WTC11 (cell line): ENCODE results near the gene TRIOBP. TPM values are rescaled to one million over a fixed set of nuclear protein-coding genes. Genes with fewer than 3 reads are reported as not detected.

Experiments
- ATAC-seq: fragments of 200-7000 bp; cut with Tn5 transposase; 2 replicates; pipeline ENCODE4 v1.10.0; 2021; ENCODE audit warnings: mild to moderate bottlenecking, moderate library complexity
- CTCF ChIA-PET: fragments of 300-600 bp; sonication (Branson Sonifier 250); formaldehyde crosslinking; loops from one replicate; lab custom pipeline; 2021; ENCODE audit warnings: antibody characterized with exemption; lab: Charles Lee
- POLR2A ChIA-PET: fragments of 350-600 bp; sonication (Branson Sonifier 250); formaldehyde crosslinking; loops from one replicate; lab custom pipeline; 2021; ENCODE audit warnings: antibody characterized with exemption; lab: Charles Lee
- DNase-seq: peaks from one replicate; pipeline ENCODE4 v3.0.0; 2021; ENCODE audit warnings: low spot score
- H3K27ac Mint-ChIP-seq: 2 replicates; pipeline ENCODE4 v1.8.0; 2021; ENCODE audit warnings: mixed read lengths
- H3K27me3 Mint-ChIP-seq: 2 replicates; pipeline ENCODE4 v1.8.0; 2021; ENCODE audit warnings: low read depth, mild to moderate bottlenecking, moderate library complexity, mixed read lengths
- H3K36me3 Mint-ChIP-seq: 2 replicates; pipeline ENCODE4 v1.8.0; 2021; ENCODE audit warnings: mixed read lengths
- H3K4me1 Mint-ChIP-seq: 2 replicates; pipeline ENCODE4 v1.8.0; 2022; ENCODE audit warnings: mixed read lengths
- H3K4me3 Mint-ChIP-seq: 2 replicates; pipeline ENCODE4 v1.8.0; 2021; ENCODE audit warnings: mild to moderate bottlenecking, moderate library complexity, mixed read lengths
- H3K9me3 Mint-ChIP-seq: 2 replicates; pipeline ENCODE4 v1.8.0; 2021; ENCODE audit warnings: mixed read lengths
- AR ChIP-seq: fragments of 250-450 bp; sonication (Bioruptor Pico); IDR thresholded peaks from 2 replicates; pipeline ENCODE4 v1.9.0; 2021; ENCODE audit warnings: mild to moderate bottlenecking
- ATF1 ChIP-seq: sonication (generic); formaldehyde crosslinking; IDR thresholded peaks from 2 replicates; pipeline ENCODE4 v1.8.1; 2023; ENCODE audit warnings: mild to moderate bottlenecking, moderate library complexity, missing genetic modification reagents
- CBFB ChIP-seq: sonication (generic); formaldehyde crosslinking; IDR thresholded peaks from 2 replicates; pipeline ENCODE4 v1.8.1; 2022; ENCODE audit warnings: mild to moderate bottlenecking, low read depth, missing genetic modification reagents
- E2F5 ChIP-seq: sonication (generic); formaldehyde crosslinking; IDR thresholded peaks from 2 replicates; pipeline ENCODE4 v1.8.1; 2022; ENCODE audit warnings: mild to moderate bottlenecking, moderate library complexity, missing genetic modification reagents
- ESRRA ChIP-seq: sonication (generic); formaldehyde crosslinking; IDR thresholded peaks from 2 replicates; pipeline ENCODE4 v1.8.1; 2022; ENCODE audit warnings: mild to moderate bottlenecking, missing genetic modification reagents, borderline replicate concordance
- ETV6 ChIP-seq: sonication (generic); formaldehyde crosslinking; IDR thresholded peaks from 2 replicates; pipeline ENCODE4 v1.8.1; 2022; ENCODE audit warnings: mild to moderate bottlenecking, missing genetic modification reagents
- FOXK1 ChIP-seq: sonication (generic); formaldehyde crosslinking; IDR thresholded peaks from 2 replicates; pipeline ENCODE4 v1.8.0; 2022; ENCODE audit warnings: mild to moderate bottlenecking, moderate library complexity, missing genetic modification reagents
- JAZF1 ChIP-seq: fragments of 250-450 bp; sonication (Bioruptor Pico); IDR thresholded peaks from 2 replicates; pipeline ENCODE4 v1.9.0; 2021; ENCODE audit warnings: moderate library complexity, mild to moderate bottlenecking, inconsistent platforms
- KAT7 ChIP-seq: sonication (generic); formaldehyde crosslinking; IDR thresholded peaks from 2 replicates; pipeline ENCODE4 v1.8.1; 2023; ENCODE audit warnings: missing genetic modification reagents, mild to moderate bottlenecking, borderline replicate concordance
- MAX ChIP-seq: sonication (generic); formaldehyde crosslinking; IDR thresholded peaks from 2 replicates; pipeline ENCODE4 v1.8.0; 2022; ENCODE audit warnings: mild to moderate bottlenecking, missing genetic modification reagents
- MXD4 ChIP-seq: fragments of 250-450 bp; sonication (Bioruptor Pico); IDR thresholded peaks from 2 replicates; pipeline ENCODE4 v1.8.0; 2021; ENCODE audit warnings: mild to moderate bottlenecking, moderate library complexity, borderline replicate concordance
- MYBL2 ChIP-seq: sonication (generic); formaldehyde crosslinking; IDR thresholded peaks from 2 replicates; pipeline ENCODE4 v1.8.1; 2023; ENCODE audit warnings: mild to moderate bottlenecking, moderate library complexity, missing genetic modification reagents
- NFATC4 ChIP-seq: fragments of 250-450 bp; sonication (Bioruptor Pico); IDR thresholded peaks from 2 replicates; pipeline ENCODE4 v1.9.0; 2021; ENCODE audit warnings: mild to moderate bottlenecking
- NFE2L1 ChIP-seq: sonication (generic); formaldehyde crosslinking; IDR thresholded peaks from 2 replicates; pipeline ENCODE4 v1.8.1; 2023; ENCODE audit warnings: missing genetic modification reagents
- NR1H2 ChIP-seq: sonication (generic); formaldehyde crosslinking; IDR thresholded peaks from 2 replicates; pipeline ENCODE4 v1.9.0; 2021; ENCODE audit warnings: mild to moderate bottlenecking, moderate library complexity, missing genetic modification reagents
- RORB ChIP-seq: fragments of 250-450 bp; sonication (Bioruptor Pico); IDR thresholded peaks from 2 replicates; pipeline ENCODE4 v1.9.0; 2021; ENCODE audit warnings: mild to moderate bottlenecking
- SMAD4 ChIP-seq: sonication (generic); formaldehyde crosslinking; IDR thresholded peaks from 2 replicates; pipeline ENCODE4 v1.8.0; 2022; ENCODE audit warnings: mild to moderate bottlenecking, missing genetic modification reagents
- SOX15 ChIP-seq: fragments of 250-450 bp; sonication (Bioruptor Pico); IDR thresholded peaks from 2 replicates; pipeline ENCODE4 v1.9.0; 2021; ENCODE audit warnings: mild to moderate bottlenecking
- SP1 ChIP-seq: sonication (generic); formaldehyde crosslinking; conservative IDR thresholded peaks from 2 replicates; pipeline ENCODE4 v1.8.1; 2022; ENCODE audit warnings: missing genetic modification reagents
- TEAD4 ChIP-seq: sonication (generic); formaldehyde crosslinking; IDR thresholded peaks from 2 replicates; pipeline ENCODE4 v1.8.0; 2022; ENCODE audit warnings: mild to moderate bottlenecking, missing genetic modification reagents
- USF1 ChIP-seq: sonication (generic); formaldehyde crosslinking; IDR thresholded peaks from 2 replicates; pipeline ENCODE4 v1.8.0; 2022; ENCODE audit warnings: mild to moderate bottlenecking, missing genetic modification reagents
- ZNF232 ChIP-seq: sonication (generic); formaldehyde crosslinking; IDR thresholded peaks from 2 replicates; pipeline ENCODE4 v1.8.0; 2022; ENCODE audit warnings: mild to moderate bottlenecking, missing genetic modification reagents
- total RNA-seq: library from RNA; stranded (reverse); gene quantifications from 3 replicates; pipeline ENCODE4 v1.2.3, GENCODE V29; 2021
- TF ChIP-seq, protein P1 (sequence below): fragments of 250-450 bp; sonication (Bioruptor Pico); IDR thresholded peaks from 2 replicates; pipeline ENCODE4 v1.9.0; 2021; ENCODE audit warnings: mild to moderate bottlenecking, borderline replicate concordance
- TF ChIP-seq, protein P2 (sequence below): sonication (generic); formaldehyde crosslinking; IDR thresholded peaks from 2 replicates; pipeline ENCODE4 v1.8.0; 2023; ENCODE audit warnings: missing genetic modification reagents

The TRIOBP gene
- total RNA-seq, 1 experiment from 2014 or later: 54.0 TPM

- ChIA-PET POLR2A (no interaction called here), CTCF (interaction anchor here (0.5 to 1.4 kb wide), 4 partner anchors 59 to 103 kb away, joined by 3 to 5 read pairs (median 4); no protein-coding TSS in a partner anchor)
- Mint-ChIP-seq H3K27ac (no peak overlapping the region), H3K4me3 (no peak overlapping the region), H3K4me1 (peaks cover 3% of the 10 kb centered on the region; the same call in 1 of the 2 replicates), H3K9me3 (no peaks in the 10 kb centered on the region), H3K27me3 (no peaks in the 10 kb centered on the region), H3K36me3 (peaks cover 53% of the 10 kb centered on the region)
- DNase-seq: no peak
- ATAC-seq: no peak
- no peak for TF ChIP-seq ATF1
- TF ChIP-seq ESRRA: no peak
- TF ChIP-seq, protein P1, sequence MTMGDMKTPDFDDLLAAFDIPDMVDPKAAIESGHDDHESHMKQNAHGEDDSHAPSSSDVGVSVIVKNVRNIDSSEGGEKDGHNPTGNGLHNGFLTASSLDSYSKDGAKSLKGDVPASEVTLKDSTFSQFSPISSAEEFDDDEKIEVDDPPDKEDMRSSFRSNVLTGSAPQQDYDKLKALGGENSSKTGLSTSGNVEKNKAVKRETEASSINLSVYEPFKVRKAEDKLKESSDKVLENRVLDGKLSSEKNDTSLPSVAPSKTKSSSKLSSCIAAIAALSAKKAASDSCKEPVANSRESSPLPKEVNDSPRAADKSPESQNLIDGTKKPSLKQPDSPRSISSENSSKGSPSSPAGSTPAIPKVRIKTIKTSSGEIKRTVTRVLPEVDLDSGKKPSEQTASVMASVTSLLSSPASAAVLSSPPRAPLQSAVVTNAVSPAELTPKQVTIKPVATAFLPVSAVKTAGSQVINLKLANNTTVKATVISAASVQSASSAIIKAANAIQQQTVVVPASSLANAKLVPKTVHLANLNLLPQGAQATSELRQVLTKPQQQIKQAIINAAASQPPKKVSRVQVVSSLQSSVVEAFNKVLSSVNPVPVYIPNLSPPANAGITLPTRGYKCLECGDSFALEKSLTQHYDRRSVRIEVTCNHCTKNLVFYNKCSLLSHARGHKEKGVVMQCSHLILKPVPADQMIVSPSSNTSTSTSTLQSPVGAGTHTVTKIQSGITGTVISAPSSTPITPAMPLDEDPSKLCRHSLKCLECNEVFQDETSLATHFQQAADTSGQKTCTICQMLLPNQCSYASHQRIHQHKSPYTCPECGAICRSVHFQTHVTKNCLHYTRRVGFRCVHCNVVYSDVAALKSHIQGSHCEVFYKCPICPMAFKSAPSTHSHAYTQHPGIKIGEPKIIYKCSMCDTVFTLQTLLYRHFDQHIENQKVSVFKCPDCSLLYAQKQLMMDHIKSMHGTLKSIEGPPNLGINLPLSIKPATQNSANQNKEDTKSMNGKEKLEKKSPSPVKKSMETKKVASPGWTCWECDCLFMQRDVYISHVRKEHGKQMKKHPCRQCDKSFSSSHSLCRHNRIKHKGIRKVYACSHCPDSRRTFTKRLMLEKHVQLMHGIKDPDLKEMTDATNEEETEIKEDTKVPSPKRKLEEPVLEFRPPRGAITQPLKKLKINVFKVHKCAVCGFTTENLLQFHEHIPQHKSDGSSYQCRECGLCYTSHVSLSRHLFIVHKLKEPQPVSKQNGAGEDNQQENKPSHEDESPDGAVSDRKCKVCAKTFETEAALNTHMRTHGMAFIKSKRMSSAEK: no peak
- TF ChIP-seq NFATC4 (CRISPR knock-in tag): no peak
- no peak for TF ChIP-seq MAX (CRISPR knock-in tag)
- no peak for TF ChIP-seq MYBL2 (CRISPR knock-in tag)
- no peak for TF ChIP-seq MXD4 (CRISPR knock-in tag)
- TF ChIP-seq, protein P2, sequence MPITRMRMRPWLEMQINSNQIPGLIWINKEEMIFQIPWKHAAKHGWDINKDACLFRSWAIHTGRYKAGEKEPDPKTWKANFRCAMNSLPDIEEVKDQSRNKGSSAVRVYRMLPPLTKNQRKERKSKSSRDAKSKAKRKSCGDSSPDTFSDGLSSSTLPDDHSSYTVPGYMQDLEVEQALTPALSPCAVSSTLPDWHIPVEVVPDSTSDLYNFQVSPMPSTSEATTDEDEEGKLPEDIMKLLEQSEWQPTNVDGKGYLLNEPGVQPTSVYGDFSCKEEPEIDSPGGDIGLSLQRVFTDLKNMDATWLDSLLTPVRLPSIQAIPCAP (CRISPR knock-in tag): no peak
- no peak for TF ChIP-seq KAT7 (CRISPR knock-in tag)
- TF ChIP-seq NR1H2 (CRISPR knock-in tag): no peak
- no peak for TF ChIP-seq E2F5 (CRISPR knock-in tag)
- TF ChIP-seq ETV6 (CRISPR knock-in tag): no peak
- no peak for TF ChIP-seq TEAD4 (CRISPR knock-in tag)
- no peak for TF ChIP-seq RORB (CRISPR knock-in tag)
- no peak for TF ChIP-seq SMAD4 (CRISPR knock-in tag)
- TF ChIP-seq AR (CRISPR knock-in tag): no peak
Observed at GRCh38 chr22:37709445-37709765, 12.6 kb downstream of the TRIOBP start.

DNA sequence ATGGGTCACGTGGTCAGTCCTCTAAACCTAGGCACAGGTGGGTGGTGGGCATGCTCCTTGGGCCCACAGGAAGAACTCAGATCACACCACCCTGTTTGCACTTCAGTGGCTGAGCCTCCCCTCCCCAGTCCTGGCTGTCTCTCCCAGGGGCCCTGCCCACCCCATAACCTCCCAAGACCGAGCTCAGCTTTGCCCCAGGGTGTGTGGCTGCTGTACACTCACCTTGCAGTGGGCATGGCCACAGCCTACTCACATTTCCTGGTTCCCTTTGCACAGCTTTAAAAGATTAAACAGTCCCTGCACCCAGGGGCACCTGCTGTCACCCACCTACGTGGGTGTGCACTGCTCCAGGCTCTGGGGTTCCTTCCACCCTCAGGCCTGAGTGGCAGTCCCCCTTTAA lies 13.8 kb downstream of the TRIOBP start:
- ChIA-PET CTCF (no interaction called here), POLR2A (no interaction called here)
- Mint-ChIP-seq H3K4me1 (peaks cover 3% of the 10 kb centered on the region; the same call in 1 of the 2 replicates), H3K36me3 (peaks cover 47% of the 10 kb centered on the region), H3K27me3 (no peaks in the 10 kb centered on the region), H3K27ac (no peak overlapping the region), H3K9me3 (no peaks in the 10 kb centered on the region), H3K4me3 (no peak overlapping the region)
- DNase-seq (no peak), ATAC-seq (no peak)
- no peak for TF ChIP-seq CBFB (CRISPR knock-in tag)
- TF ChIP-seq, protein P2 (CRISPR knock-in tag): no peak
- TF ChIP-seq ZNF232 (CRISPR knock-in tag): no peak
- no peak for TF ChIP-seq SP1 (CRISPR knock-in tag)
- TF ChIP-seq FOXK1: no peak
- no peak for TF ChIP-seq NFE2L1 (CRISPR knock-in tag)
- no peak for TF ChIP-seq USF1 (CRISPR knock-in tag)
- no peak for TF ChIP-seq SOX15 (CRISPR knock-in tag)
- TF ChIP-seq JAZF1 (CRISPR knock-in tag): no peak
